HCT116 (cell line): ENCODE measurements around the gene TTC39C. TPM values are rescaled to one million over a fixed set of nuclear protein-coding genes. Genes with fewer than 3 reads are reported as not detected.

Source experiments
- ATAC-seq: fragments of 200-7000 bp; cut with Tn5 transposase; 2 replicates; pipeline ENCODE4 v1.9.1; 2020; ENCODE audit warnings: mild to moderate bottlenecking, moderate library complexity
- BruUV-seq: library from RNA; stranded (reverse); fragments of 400-500 nt; replicated peaks from 2 replicates; lab custom pipeline; 2021; lab: Mats Ljungman, UMichigan
- CTCF ChIA-PET: fragments of 300-600 bp; sonication (Branson Sonifier 250); formaldehyde crosslinking; loops from one replicate; lab custom pipeline; 2021; ENCODE audit warnings: antibody characterized with exemption; lab: Charles Lee
- POLR2A ChIA-PET: fragments of 300-600, 350-600 bp; sonication (Branson Sonifier 250); formaldehyde crosslinking; loops from one replicate; lab custom pipeline; 2021; ENCODE audit warnings: antibody characterized with exemption; lab: Charles Lee
- RAD21 ChIA-PET, 2 experiments: fragments of 300-600 bp; sonication (Branson Sonifier 250); formaldehyde crosslinking; loops; one replicate each; lab custom pipeline; 2023; ENCODE audit warnings: low total read pairs in 2 of 2; ENCODE audit not compliant: uncharacterized antibody in 2 of 2, unreplicated experiment in 2 of 2, low non-redundant PET in 1 of 2; lab: Charles Lee
- DNase-seq: peaks from one replicate; pipeline ENCODE4 v3.0.0-alpha.2; 2010; ENCODE audit warnings: low read depth, low spot score
- H2AFZ ChIP-seq: fragments of 200-600 bp; shearing (Covaris generic), sonication (generic); 2 replicates; pipeline ENCODE4 v1.6.1; 2017; ENCODE audit warnings: low read depth, mixed run types, mixed read lengths, antibody characterized with exemption, low read length; ENCODE audit not compliant: poor library complexity, severe bottlenecking
- H3K27ac ChIP-seq: 2 replicates; pipeline ENCODE4 v1.5.1; 2012; ENCODE audit warnings: low read depth, low read length
- H3K27me3 ChIP-seq: fragments of 200-600 bp; sonication (generic); 2 replicates; pipeline ENCODE4 v1.6.1; 2016; ENCODE audit warnings: mixed run types, low read length, mixed read lengths; ENCODE audit not compliant: insufficient read depth
- H3K36me3 ChIP-seq, 2 experiments: fragments of 200-500 bp in 1 of 2; fragments of 200-600 bp in 1 of 2; sonication (Bioruptor generic) in 1 of 2; sonication (generic) in 1 of 2; 2 replicates each; pipeline versions ENCODE4 v1.5.1 to v1.6.1; 2014 to 2016; ENCODE audit warnings: low read length in 2 of 2, inconsistent platforms in 1 of 2, mixed read lengths in 1 of 2, mixed run types in 1 of 2; ENCODE audit not compliant: insufficient read depth in 2 of 2, control insufficient read depth in 1 of 2
- H3K4me1 ChIP-seq, 2 experiments: fragments of 200-600 bp in 1 of 2; sonication (generic) in 1 of 2; 2 replicates each; pipeline versions ENCODE4 v1.5.1 to v1.6.1; 2012 to 2017; ENCODE audit warnings: low read length in 2 of 2, inconsistent platforms in 1 of 2, mild to moderate bottlenecking in 1 of 2, mixed read lengths in 1 of 2, mixed run types in 1 of 2, moderate library complexity in 1 of 2; ENCODE audit not compliant: insufficient read depth in 2 of 2, control insufficient read depth in 1 of 2
- H3K4me2 ChIP-seq: fragments of 200-600 bp; sonication (generic); 2 replicates; pipeline ENCODE4 v1.6.1; 2017; ENCODE audit warnings: mixed run types, low read length, mixed read lengths
- H3K4me3 ChIP-seq, 2 experiments: fragments of 200-600 bp in 1 of 2; sonication (generic) in 1 of 2; replicated peaks in 1 of 2; 2 replicates each; pipeline ENCODE4 v1.5.1; 2011 to 2016; ENCODE audit warnings: low read length in 2 of 2, control low read depth in 1 of 2, low read depth in 1 of 2, mild to moderate bottlenecking in 1 of 2, mixed read lengths in 1 of 2, mixed run types in 1 of 2
- H3K79me2 ChIP-seq: fragments of 200-600 bp; sonication (generic); 2 replicates; pipeline ENCODE4 v1.6.1; 2017; ENCODE audit warnings: mild to moderate bottlenecking, mixed run types, low read length, moderate library complexity, mixed read lengths; ENCODE audit not compliant: insufficient read depth
- H3K9ac ChIP-seq: fragments of 200-600 bp; sonication (generic); 2 replicates; pipeline ENCODE4 v1.6.1; 2016; ENCODE audit warnings: low read length, mixed read lengths
- H3K9me2 ChIP-seq: fragments of 200-600 bp; sonication (generic), shearing (Covaris generic); 2 replicates; pipeline ENCODE4 v1.6.1; 2017; ENCODE audit warnings: mixed run types, mild to moderate bottlenecking, moderate library complexity; ENCODE audit not compliant: insufficient read depth
- H3K9me3 ChIP-seq, 2 experiments: fragments of 200-500 bp in 1 of 2; fragments of 200-600 bp in 1 of 2; sonication (Bioruptor generic) in 1 of 2; sonication (generic) in 1 of 2; 2 replicates each; pipeline ENCODE4 v1.6.1; 2014 to 2017; ENCODE audit warnings: low read length in 2 of 2, mixed read lengths in 2 of 2, inconsistent platforms in 1 of 2, low read depth in 1 of 2, mild to moderate bottlenecking in 1 of 2, mixed run types in 1 of 2, moderate library complexity in 1 of 2; ENCODE audit not compliant: control insufficient read depth in 1 of 2, insufficient read depth in 1 of 2
- H4K20me1 ChIP-seq: fragments of 200-600 bp; sonication (generic), shearing (Covaris generic); 2 replicates; pipeline ENCODE4 v1.6.1; 2017; ENCODE audit warnings: mixed run types, mild to moderate bottlenecking, moderate library complexity; ENCODE audit not compliant: insufficient read depth
- ATF3 ChIP-seq: IDR thresholded peaks from 2 replicates; pipeline ENCODE4 v1.6.1; 2012
- EGR1 ChIP-seq: IDR thresholded peaks from 2 replicates; pipeline ENCODE4 v1.6.1; 2012; ENCODE audit warnings: low read depth
- ELF1 ChIP-seq: IDR thresholded peaks from 2 replicates; pipeline ENCODE4 v1.6.1; 2012; ENCODE audit warnings: low read depth, borderline replicate concordance
- EZH2 ChIP-seq: fragments of 200-600 bp; sonication (generic); IDR thresholded peaks from 2 replicates; pipeline ENCODE4 v1.6.1; 2017; ENCODE audit warnings: antibody characterized with exemption, mixed run types
- EZH2phosphoT487 ChIP-seq: fragments of 200-600 bp; IDR thresholded peaks from 2 replicates; pipeline ENCODE4 v1.6.1; 2018; ENCODE audit warnings: antibody characterized with exemption, borderline replicate concordance
- MAX ChIP-seq: IDR thresholded peaks from 2 replicates; pipeline ENCODE4 v1.6.1; 2012
- RAD21 ChIP-seq: IDR thresholded peaks from 2 replicates; pipeline ENCODE4 v1.6.1; 2012; ENCODE audit warnings: low read depth, mild to moderate bottlenecking
- REST ChIP-seq: IDR thresholded peaks from 2 replicates; pipeline ENCODE4 v1.6.1; 2012; ENCODE audit warnings: low read depth
- SIN3A ChIP-seq: IDR thresholded peaks from 2 replicates; pipeline ENCODE4 v1.6.1; 2012; ENCODE audit warnings: low read depth
- SP1 ChIP-seq: IDR thresholded peaks from 2 replicates; pipeline ENCODE4 v1.6.1; 2012; ENCODE audit warnings: low read depth
- ZBTB33 ChIP-seq: IDR thresholded peaks from 2 replicates; pipeline ENCODE4 v1.6.1; 2011; ENCODE audit warnings: mild to moderate bottlenecking, low read length, moderate library complexity; ENCODE audit not compliant: insufficient replicate concordance; ENCODE audit errors: extremely low read depth
- ZNF274 ChIP-seq: fragments of 200-500 bp; sonication (Bioruptor generic); IDR thresholded peaks from 2 replicates; pipeline ENCODE4 v1.6.1; 2014; ENCODE audit warnings: mild to moderate bottlenecking, low read depth, low read length, inconsistent platforms
- intact Hi-C: fragments of 100-400 bp; cut with micrococcal nuclease; formaldehyde crosslinking; loops from 2 replicates; pipeline ENCODE4 v1.10.0; 2022
- total RNA-seq: library from RNA; stranded (reverse); gene quantifications from one replicate; pipeline ENCODE4 v1.2.1, GENCODE V29; 2021; ENCODE audit not compliant: unreplicated experiment

TTC39C gene
- total RNA-seq, 1 experiment from 2014 or later = 24.8 TPM

- H2AFZ ChIP-seq = no peak overlapping the region
- ATAC-seq (no peak), DNase-seq (no peak)
- H3K9ac ChIP-seq = no peak overlapping the region
- H4K20me1 ChIP-seq = no peaks in the 10 kb centered on the region
- no peaks in the 10 kb centered on the region for H3K27me3 ChIP-seq
- no peak overlapping the region for H3K27ac ChIP-seq
- RAD21 ChIA-PET = no interaction called here
- TF ChIP-seq ATF3 (no peak), SP1 (no peak), EZH2phosphoT487 (no peak), RAD21 (no peak), EGR1 (no peak), ZNF274 (no peak), ELF1 (no peak), REST (no peak), MAX (no peak), EZH2 (no peak), SIN3A (no peak), ZBTB33 (no peak)
- H3K4me1 ChIP-seq = no peaks in the 10 kb centered on the region
- no peak overlapping the region for H3K4me2 ChIP-seq
- peaks cover 20% of the 10 kb centered on the region; the same call in 1 of the 2 replicates for H3K79me2 ChIP-seq
- H3K9me2 ChIP-seq = no peaks in the 10 kb centered on the region
- BruUV-seq = no TSS peak
- intact Hi-C loops = no loop called here
- no peak overlapping the region for H3K4me3 ChIP-seq
- POLR2A ChIA-PET = no interaction called here
- H3K36me3 ChIP-seq = no peaks in the 10 kb centered on the region
- no peaks in the 10 kb centered on the region for H3K9me3 ChIP-seq
- CTCF ChIA-PET = no interaction called here
Measured at GRCh38 chr18:24043403-24043802, 28.8 kb downstream of the TTC39C start.
